GM13977 (cell line): ENCODE data around the gene ROBO3.

Experiments
- DNase-seq: peaks from one replicate; pipeline ENCODE4 v3.0.0; 2012; ENCODE audit warnings: low spot score
- CTCF ChIP-seq: IDR thresholded peaks from 2 replicates; pipeline ENCODE4 v1.5.1; 2012; ENCODE audit warnings: mild to moderate bottlenecking, control low read depth; ENCODE audit not compliant: insufficient read depth; ENCODE audit errors: extremely low read depth, missing control alignments
- in situ Hi-C: fragments of 300-500 bp; cut with MboI; formaldehyde crosslinking; loops from one replicate; pipeline ENCODE4 v1.12.0; 2022; ENCODE audit warnings: low sequenced_read_pairs, low pct_unique_long_range_greater_than_20kb, mixed read lengths, inconsistent platforms; ENCODE audit not compliant: unreplicated experiment

Gene ROBO3

GRCh38 chr11:124876818-124877630, 11.8 kb downstream of the ROBO3 start:
- no peak for TF ChIP-seq CTCF
- DNase-seq, result no peak
- in situ Hi-C loops, result no loop called here

DNA sequence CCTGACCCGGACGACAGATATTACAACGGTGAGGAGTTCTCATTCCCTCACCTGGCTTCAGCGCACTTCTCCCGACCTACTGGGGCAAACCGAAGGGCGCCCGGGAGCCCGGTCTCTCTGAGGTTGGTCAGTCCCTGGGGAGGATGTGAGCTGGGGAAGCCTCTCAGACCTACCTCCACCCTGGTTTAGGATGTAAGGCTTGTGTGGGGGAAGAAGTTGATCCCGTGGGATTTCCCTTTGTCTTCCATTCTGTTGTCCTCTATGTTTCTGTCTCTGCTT, 12.3 kb downstream of the ROBO3 start:
- in situ Hi-C loops, result no loop called here
- no peak for TF ChIP-seq CTCF
- no peak for DNase-seq

DNA sequence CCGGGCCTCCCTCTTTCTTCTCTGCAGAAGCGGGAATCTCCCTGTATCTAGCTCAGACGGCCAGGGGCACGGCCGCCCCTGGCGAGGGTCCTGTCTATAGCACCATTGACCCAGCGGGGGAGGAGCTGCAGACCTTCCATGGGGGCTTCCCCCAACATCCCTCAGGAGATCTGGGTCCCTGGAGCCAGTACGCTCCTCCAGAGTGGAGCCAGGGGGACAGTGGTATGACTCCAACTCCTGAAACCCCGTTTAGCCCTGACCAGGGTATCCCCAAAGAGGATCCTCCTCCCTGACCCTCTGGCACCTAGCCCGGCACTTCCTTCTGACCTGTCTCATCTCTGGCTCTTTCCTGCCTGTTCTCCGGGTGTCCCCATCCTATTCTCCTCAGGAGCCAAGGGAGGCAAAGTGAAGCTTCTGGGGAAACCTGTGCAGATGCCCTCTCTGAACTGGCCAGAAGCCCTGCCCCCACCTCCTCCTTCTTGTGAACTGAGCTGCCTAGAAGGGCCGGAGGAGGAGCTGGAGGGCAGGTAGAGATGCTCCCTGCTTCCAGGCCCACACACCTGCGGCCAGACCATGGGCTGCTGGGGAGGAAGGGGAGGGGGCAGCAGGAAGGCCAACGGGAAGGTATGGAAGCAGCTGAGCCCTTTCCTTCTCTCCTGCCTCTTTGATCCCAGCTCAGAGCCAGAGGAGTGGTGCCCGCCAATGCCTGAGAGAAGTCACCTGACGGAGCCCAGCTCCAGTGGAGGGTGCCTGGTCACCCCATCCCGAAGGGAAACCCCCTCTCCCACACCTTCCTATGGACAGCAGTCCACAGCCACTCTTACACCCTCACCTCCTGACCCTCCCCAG, 12.9 kb downstream of the ROBO3 start:
- in situ Hi-C loops, result no loop called here
- no peak for DNase-seq
- TF ChIP-seq CTCF, result no peak

- in situ Hi-C loops, result no loop called here
- TF ChIP-seq CTCF, result no peak
- no peak for DNase-seq
These were observed 13.7 kb downstream of the ROBO3 start for GRCh38 chr11:124878759-124879492.

- no peak for DNase-seq
- in situ Hi-C loops, result no loop called here
- TF ChIP-seq CTCF, result no peak
These were observed 14.5 kb downstream of the ROBO3 start for GRCh38 chr11:124879493-124880289.

DNA sequence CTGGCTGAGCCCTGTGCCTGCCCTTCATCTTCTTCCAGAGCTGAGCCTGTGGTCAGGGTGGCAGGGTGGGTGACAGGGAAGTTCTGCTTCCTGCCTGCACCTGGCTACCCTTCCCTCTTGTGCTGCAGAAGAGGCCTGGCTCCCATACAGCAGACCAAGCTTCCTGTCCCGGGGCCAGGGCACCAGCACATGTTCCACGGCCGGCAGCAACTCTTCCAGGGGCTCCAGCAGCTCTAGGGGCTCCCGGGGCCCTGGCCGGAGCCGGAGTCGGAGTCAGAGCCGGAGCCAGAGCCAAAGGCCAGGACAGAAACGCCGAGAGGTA, 15.0 kb downstream of the ROBO3 start:
- DNase-seq, result no peak
- TF ChIP-seq CTCF, result no peak
- in situ Hi-C loops, result no loop called here
